KOPT-K1 (cell line): ENCODE data around the gene SLC29A3.
"Not testable (repeated sequence)": the region's sequence is repeated elsewhere in the genome, so short reads cannot be mapped to it uniquely, and the experiment has no call there.

ENCODE experiments used
- H3K27ac ChIP-seq: fragments of 200-600 bp; sonication (generic); 2 replicates; pipeline ENCODE4 v1.5.1; 2016; ENCODE audit warnings: antibody characterized with exemption, mild to moderate bottlenecking, low read depth, low read length; ENCODE audit not compliant: poor library complexity, severe bottlenecking
- H3K36me3 ChIP-seq: fragments of 200-600 bp; sonication (generic); 2 replicates; pipeline ENCODE4 v1.5.1; 2017; ENCODE audit warnings: antibody characterized with exemption, mild to moderate bottlenecking, low read length, moderate library complexity; ENCODE audit not compliant: insufficient read depth
- H3K9me3 ChIP-seq: fragments of 200-600 bp; sonication (generic); 2 replicates; pipeline ENCODE4 v1.5.1; 2017; ENCODE audit warnings: antibody characterized with exemption, low read length, mild to moderate bottlenecking; ENCODE audit not compliant: insufficient read depth, poor library complexity, severe bottlenecking

Gene SLC29A3

GRCh38 chr10:71291528-71291900 is 27.5 kb upstream of the SLC29A3 start:
- Histone ChIP-seq H3K27ac (no peak overlapping the region), H3K36me3 (no peaks in the 10 kb centered on the region)

GRCh38 chr10:71292624-71293445 is 26.2 kb upstream of the SLC29A3 start:
- Histone ChIP-seq H3K9me3 (no peaks in the 10 kb centered on the region), H3K36me3 (no peaks in the 10 kb centered on the region), H3K27ac (no peak overlapping the region)

More at GRCh38 chr10:71291528-71291900, 27.5 kb upstream of the SLC29A3 start:
- no peaks in the 10 kb centered on the region for H3K9me3 ChIP-seq

GRCh38 chr10:71293446-71294084 is 25.5 kb upstream of the SLC29A3 start:
- Histone ChIP-seq H3K9me3 (no peaks in the 10 kb centered on the region), H3K36me3 (no peaks in the 10 kb centered on the region), H3K27ac (no peak overlapping the region)

- no peaks in the 10 kb centered on the region for H3K9me3 ChIP-seq
- no peak overlapping the region for H3K27ac ChIP-seq
- H3K36me3 ChIP-seq = no peaks in the 10 kb centered on the region
Observed at GRCh38 chr10:71294091-71294561, 24.9 kb upstream of the SLC29A3 start.

- Histone ChIP-seq H3K36me3 (no peaks in the 10 kb centered on the region), H3K27ac (no peak overlapping the region)
Observed at GRCh38 chr10:71294856-71295255, 24.2 kb upstream of the SLC29A3 start.

GRCh38 chr10:71295641-71296040 is 23.4 kb upstream of the SLC29A3 start:
- no peaks in the 10 kb centered on the region for H3K36me3 ChIP-seq
- no peaks in the 10 kb centered on the region for H3K9me3 ChIP-seq
- no peak overlapping the region for H3K27ac ChIP-seq

More at GRCh38 chr10:71294856-71295255, 24.2 kb upstream of the SLC29A3 start:
- H3K9me3 ChIP-seq = no peaks in the 10 kb centered on the region

GRCh38 chr10:71296086-71296485 is 23.0 kb upstream of the SLC29A3 start:
- H3K27ac ChIP-seq = no peak overlapping the region
- no peaks in the 10 kb centered on the region for H3K9me3 ChIP-seq
- H3K36me3 ChIP-seq = no peaks in the 10 kb centered on the region

- H3K27ac ChIP-seq, H3K9me3 ChIP-seq, H3K36me3 ChIP-seq: not testable (repeated sequence)
Observed at GRCh38 chr10:71296811-71297210, 22.2 kb upstream of the SLC29A3 start.

GRCh38 chr10:71297343-71297742 is 21.7 kb upstream of the SLC29A3 start:
- H3K27ac ChIP-seq = no peak overlapping the region
- H3K9me3 ChIP-seq = no peaks in the 10 kb centered on the region
- no peaks in the 10 kb centered on the region for H3K36me3 ChIP-seq

GRCh38 chr10:71299071-71299785 is 19.8 kb upstream of the SLC29A3 start:
- Histone ChIP-seq H3K27ac (no peak overlapping the region), H3K9me3 (no peaks in the 10 kb centered on the region), H3K36me3 (no peaks in the 10 kb centered on the region)

GRCh38 chr10:71300555-71301370 is 18.3 kb upstream of the SLC29A3 start:
- H3K36me3 ChIP-seq = no peaks in the 10 kb centered on the region
- H3K9me3 ChIP-seq = no peaks in the 10 kb centered on the region
- no peak overlapping the region for H3K27ac ChIP-seq

- no peaks in the 10 kb centered on the region for H3K9me3 ChIP-seq
- H3K36me3 ChIP-seq = no peaks in the 10 kb centered on the region
- H3K27ac ChIP-seq = no peak overlapping the region
Observed at GRCh38 chr10:71301371-71301916, 17.6 kb upstream of the SLC29A3 start.

GRCh38 chr10:71302451-71302850 is 16.6 kb upstream of the SLC29A3 start:
- Histone ChIP-seq H3K36me3 (no peaks in the 10 kb centered on the region), H3K9me3 (no peaks in the 10 kb centered on the region), H3K27ac (no peak overlapping the region)

GRCh38 chr10:71302874-71303568 is 16.0 kb upstream of the SLC29A3 start:
- Histone ChIP-seq H3K9me3 (no peaks in the 10 kb centered on the region), H3K27ac (no peak overlapping the region), H3K36me3 (no peaks in the 10 kb centered on the region)
